ENCODE measurements around the gene CYYR1. TPM values are rescaled to one million over a fixed set of nuclear protein-coding genes. Genes with fewer than 3 reads are reported as not detected.
A peak's percentile ranks its signal among the peaks of the same experiment; 100 is the strongest.

CYYR1 gene
- total RNA-seq, 1 experiment from 2014 or later: not detected

DNA sequence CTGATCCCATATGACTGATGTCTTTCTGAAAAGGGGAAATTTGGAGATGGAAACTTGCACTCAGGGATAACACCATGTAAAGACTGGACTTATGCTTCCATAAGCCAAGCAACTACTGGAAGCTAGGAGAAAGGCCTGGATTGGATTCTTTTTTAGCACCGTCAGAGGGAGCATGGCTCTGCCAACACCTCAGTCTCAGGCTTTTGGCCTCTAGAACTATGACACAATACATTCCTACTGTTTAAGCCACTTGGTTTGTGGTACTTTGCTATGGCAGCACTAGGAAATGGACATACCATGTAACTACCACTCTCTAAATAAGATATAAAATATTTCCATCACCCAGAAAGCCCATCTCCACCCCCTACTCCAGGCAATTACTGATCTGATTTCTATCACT is 139.7 kb downstream of the CYYR1 start:
- Histone ChIP-seq H3K4me3 (no peak overlapping the region), H3K27me3 (no peaks in the 10 kb centered on the region), H3K9me3 (no peaks in the 10 kb centered on the region), H3K36me3 (no peaks in the 10 kb centered on the region)
- peak; percentile 3 for DNase-seq

GRCh38 chr21:26432410-26432809 is 140.7 kb downstream of the CYYR1 start:
- H3K27me3 ChIP-seq: no peaks in the 10 kb centered on the region
- DNase-seq: no peak
- no peak overlapping the region for H3K4me3 ChIP-seq
- H3K9me3 ChIP-seq: no peaks in the 10 kb centered on the region
- no peaks in the 10 kb centered on the region for H3K36me3 ChIP-seq

GRCh38 chr21:26425576-26425975 is 147.5 kb downstream of the CYYR1 start:
- Histone ChIP-seq H3K27me3 (no peaks in the 10 kb centered on the region), H3K4me3 (no peak overlapping the region), H3K36me3 (no peaks in the 10 kb centered on the region), H3K9me3 (no peaks in the 10 kb centered on the region)
- no peak for DNase-seq

DNA sequence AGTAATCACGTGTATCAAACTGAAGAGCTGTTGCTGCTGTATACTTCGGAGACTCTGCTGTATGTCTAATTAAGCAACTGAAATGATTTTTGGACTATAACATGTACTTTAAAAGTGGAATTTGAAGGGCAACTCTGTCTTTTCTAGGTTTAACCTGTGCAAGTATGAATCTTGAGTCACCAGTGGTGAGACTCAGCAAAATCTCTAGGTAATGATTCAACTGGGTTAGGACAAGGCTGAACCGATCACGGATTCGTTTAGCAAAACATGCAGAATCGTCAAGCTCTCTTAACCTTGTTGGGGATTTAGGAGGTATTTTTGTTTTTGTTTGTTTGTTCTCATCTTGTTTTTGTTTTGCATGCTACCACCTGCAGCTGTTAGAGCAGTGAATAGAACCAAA is 149.6 kb downstream of the CYYR1 start:
- no peak overlapping the region for H3K4me3 ChIP-seq
- DNase-seq: no peak

DNA sequence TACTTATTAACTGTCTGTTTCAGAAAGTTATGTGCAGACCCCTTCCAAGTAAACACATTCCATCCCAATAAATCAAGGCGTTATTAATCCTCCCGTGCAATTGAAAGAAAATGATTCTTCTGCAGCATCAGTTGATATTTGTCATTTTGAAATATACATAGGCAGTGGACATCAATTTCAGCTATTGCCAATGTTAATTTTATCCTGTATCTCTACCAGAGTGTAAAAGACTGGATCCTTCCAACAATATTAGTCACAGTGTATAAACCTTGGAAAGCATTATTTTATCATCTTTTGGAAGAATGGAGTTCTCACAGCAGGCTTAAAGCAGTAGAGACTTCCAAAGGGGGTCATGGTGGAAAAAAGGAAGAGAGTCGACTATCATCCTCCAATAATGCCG is 150.4 kb downstream of the CYYR1 start:
- no peak overlapping the region for H3K4me3 ChIP-seq
- no peak for DNase-seq
- H3K36me3 ChIP-seq: no peaks in the 10 kb centered on the region
- H3K27me3 ChIP-seq: no peaks in the 10 kb centered on the region
- no peaks in the 10 kb centered on the region for H3K9me3 ChIP-seq

More for the DNA sequence above, 149.6 kb downstream of the CYYR1 start:
- H3K36me3 ChIP-seq: no peaks in the 10 kb centered on the region
- H3K9me3 ChIP-seq: no peaks in the 10 kb centered on the region
- no peaks in the 10 kb centered on the region for H3K27me3 ChIP-seq

- no peaks in the 10 kb centered on the region for H3K36me3 ChIP-seq
- DNase-seq: no peak
- no peaks in the 10 kb centered on the region for H3K9me3 ChIP-seq
- H3K4me3 ChIP-seq: no peak overlapping the region
- H3K27me3 ChIP-seq: no peaks in the 10 kb centered on the region
Observed at GRCh38 chr21:26422138-26422537, 150.9 kb downstream of the CYYR1 start.

DNA sequence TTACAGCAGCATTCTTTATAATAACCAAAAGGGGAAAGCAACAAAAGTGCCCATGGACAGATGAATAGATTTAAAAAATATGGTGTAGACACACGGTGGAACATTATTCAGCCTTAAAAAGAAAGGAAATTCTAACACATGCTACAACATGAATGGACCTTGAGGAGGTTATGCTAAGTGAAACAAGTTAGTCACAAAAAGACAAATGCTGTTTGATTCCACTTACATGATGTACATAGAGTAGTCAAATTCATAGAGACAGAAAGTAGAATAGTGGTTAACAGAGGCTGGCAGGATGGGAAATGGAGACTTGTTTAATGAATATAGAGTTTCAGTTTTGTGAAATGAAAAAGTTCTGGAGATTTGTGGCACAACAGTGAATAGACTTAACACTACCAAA is 151.4 kb downstream of the CYYR1 start:
- Histone ChIP-seq H3K36me3 (no peaks in the 10 kb centered on the region), H3K4me3 (no peak overlapping the region), H3K27me3 (no peaks in the 10 kb centered on the region), H3K9me3 (no peaks in the 10 kb centered on the region)
- no peak for DNase-seq

Data from MG63 (cell line).